Activated CD8-positive, alpha-beta T cell treated with anti-CD3 and anti-CD28 coated beads for 36 hours (primary cell): ENCODE results near the gene YJEFN3. TPM values are rescaled to one million over a fixed set of nuclear protein-coding genes. Genes with fewer than 3 reads are reported as not detected.

Experiments
- ATAC-seq: fragments of 200-7000 bp; cut with Tn5 transposase; one replicate; pipeline ENCODE4 v1.10.0; 2021; ENCODE audit warnings: mild to moderate bottlenecking, moderate library complexity
- CTCF ChIA-PET: fragments of 350-600 bp; sonication (Branson Sonifier 250); formaldehyde crosslinking; loops from one replicate; lab custom pipeline; 2021; ENCODE audit warnings: antibody characterized with exemption; lab: Charles Lee
- POLR2A ChIA-PET: fragments of 350-600 bp; sonication (Branson Sonifier 250); formaldehyde crosslinking; loops from one replicate; lab custom pipeline; 2021; ENCODE audit warnings: antibody characterized with exemption; lab: Charles Lee
- DNase-seq: peaks from one replicate; pipeline ENCODE4 v3.0.0-alpha.2; 2020
- H3K27ac Mint-ChIP-seq: one replicate; pipeline ENCODE4 v1.8.0; 2021; ENCODE audit warnings: mild to moderate bottlenecking, mixed read lengths
- H3K27me3 Mint-ChIP-seq: one replicate; pipeline ENCODE4 v1.8.0; 2021; ENCODE audit warnings: mixed read lengths
- H3K36me3 Mint-ChIP-seq: one replicate; pipeline ENCODE4 v1.8.0; 2021; ENCODE audit warnings: low read depth, mixed read lengths
- H3K4me1 Mint-ChIP-seq: one replicate; pipeline ENCODE4 v1.8.0; 2021; ENCODE audit warnings: low read depth, mixed read lengths
- H3K4me3 Mint-ChIP-seq: one replicate; pipeline ENCODE4 v1.8.0; 2021; ENCODE audit warnings: mild to moderate bottlenecking, moderate library complexity, mixed read lengths
- H3K9me3 Mint-ChIP-seq: one replicate; pipeline ENCODE4 v1.8.0; 2021; ENCODE audit warnings: mixed read lengths
- CTCF ChIP-seq: fragments of 200-600 bp; IDR thresholded peaks from one replicate; pipeline ENCODE4 v1.8.0; 2022; ENCODE audit warnings: antibody characterized with exemption, mild to moderate bottlenecking
- intact Hi-C: fragments of 100-400 bp; cut with micrococcal nuclease; formaldehyde crosslinking; loops from one replicate; pipeline ENCODE4 v1.10.0; 2022
- total RNA-seq, 2 experiments: library from RNA; stranded (reverse); gene quantifications; one replicate each; pipeline ENCODE4 v1.2.3, GENCODE V29; 2021

Gene YJEFN3
- total RNA-seq, 2 experiments from 2014 or later, result 7.4 to 8.1 TPM

- Mint-ChIP-seq H3K4me1 (peaks cover 30% of the 10 kb centered on the region), H3K27ac (no peak overlapping the region), H3K4me3 (peak overlapping the region; percentile 13), H3K36me3 (no peaks in the 10 kb centered on the region), H3K27me3 (peaks cover 6% of the 10 kb centered on the region), H3K9me3 (no peaks in the 10 kb centered on the region)
- DNase-seq, result no peak
- ATAC-seq, result no peak
- intact Hi-C loops, result no loop called here
- TF ChIP-seq CTCF, result no peak
- ChIA-PET CTCF (interaction anchor here (1.7 kb wide), 1 partner anchor 16 kb away, joined by 6 read pairs; no protein-coding TSS in a partner anchor), POLR2A (interaction anchor here (0.8 to 1.0 kb wide), 3 partner anchors 13 to 93 kb away, joined by 3 to 7 read pairs (median 5); partner anchors contain the start of gene NDUFA13)
Observed at GRCh38 chr19:19538785-19539166, 10.1 kb downstream of the YJEFN3 start.

GRCh38 chr19:19539698-19540063 is 11.0 kb downstream of the YJEFN3 start:
- ChIA-PET CTCF (interaction anchor here (1.1 to 2.0 kb wide), 3 partner anchors 14 to 104 kb away, joined by 4 to 22 read pairs (median 6); partner anchors contain the start of gene GMIP), POLR2A (interaction anchor here (0.8 to 1.4 kb wide), 4 partner anchors 12 to 104 kb away, joined by 3 to 5 read pairs (median 4); partner anchors contain the start of genes GMIP, NDUFA13 and TSSK6)
- intact Hi-C loops, result no loop called here

DNA sequence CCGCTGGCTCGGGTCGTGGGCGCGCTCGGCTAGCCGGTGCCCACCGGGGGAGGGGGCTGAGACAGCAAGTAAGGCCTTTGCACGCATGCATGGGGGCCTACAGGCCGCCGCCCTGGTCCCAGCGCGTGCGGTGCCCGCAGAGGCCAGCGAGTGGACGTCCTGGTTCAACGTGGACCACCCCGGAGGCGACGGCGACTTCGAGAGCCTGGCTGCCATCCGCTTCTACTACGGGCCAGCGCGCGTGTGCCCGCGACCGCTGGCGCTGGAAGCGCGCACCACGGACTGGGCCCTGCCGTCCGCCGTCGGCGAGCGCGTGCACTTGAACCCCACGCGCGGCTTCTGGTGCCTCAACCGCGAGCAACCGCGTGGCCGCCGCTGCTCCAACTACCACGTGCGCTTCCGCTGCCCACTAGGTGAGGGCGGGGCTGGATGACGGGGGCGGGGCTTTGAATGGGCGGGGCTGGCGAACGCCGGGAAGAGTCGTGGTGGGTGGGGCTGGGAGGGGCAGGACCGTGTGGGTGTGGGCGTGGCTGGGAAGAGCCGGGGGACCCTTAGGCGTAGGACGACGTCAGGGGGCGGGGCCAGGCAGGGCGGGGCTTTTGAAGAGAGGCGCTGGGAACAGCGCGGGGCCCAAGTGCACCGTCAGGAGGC is 11.5 kb downstream of the YJEFN3 start:
- POLR2A ChIA-PET, result interaction anchor here (1.3 to 1.4 kb wide), 3 partner anchors 12 to 104 kb away, joined by 3 to 6 read pairs (median 4); partner anchors contain the start of genes GMIP, NDUFA13, TSSK6 and YJEFN3
- Mint-ChIP-seq H3K4me1 (peaks cover 30% of the 10 kb centered on the region), H3K27me3 (peaks cover 6% of the 10 kb centered on the region), H3K27ac (peak overlapping the region; percentile 59), H3K36me3 (no peaks in the 10 kb centered on the region), H3K9me3 (no peaks in the 10 kb centered on the region), H3K4me3 (peak overlapping the region; percentile 69)
- no peak for TF ChIP-seq CTCF
- intact Hi-C loops, result no loop called here
- CTCF ChIA-PET, result interaction anchor here (1.1 to 2.0 kb wide), 4 partner anchors 8 to 104 kb away, joined by 3 to 22 read pairs (median 8); partner anchors contain the start of gene GMIP
- ATAC-seq (peak; percentile 59), DNase-seq (peak; percentile 91)

More at GRCh38 chr19:19539698-19540063, 11.0 kb downstream of the YJEFN3 start:
- Mint-ChIP-seq H3K4me3 (no peak overlapping the region), H3K27me3 (peaks cover 6% of the 10 kb centered on the region), H3K9me3 (no peaks in the 10 kb centered on the region), H3K27ac (no peak overlapping the region), H3K4me1 (peaks cover 30% of the 10 kb centered on the region), H3K36me3 (no peaks in the 10 kb centered on the region)
- no peak for DNase-seq
- TF ChIP-seq CTCF, result no peak
- no peak for ATAC-seq

GRCh38 chr19:19540715-19541515 is 12.2 kb downstream of the YJEFN3 start:
- intact Hi-C loops, result no loop called here
- ChIA-PET POLR2A (interaction anchor here (0.9 to 1.4 kb wide), 4 partner anchors 9 to 103 kb away, joined by 3 to 6 read pairs (median 4); partner anchors contain the start of genes GMIP, NDUFA13, TSSK6 and YJEFN3), CTCF (interaction anchor here (0.8 to 2.0 kb wide), 4 partner anchors 9 to 15 kb away, joined by 3 to 22 read pairs (median 7); no protein-coding TSS in a partner anchor)
- Mint-ChIP-seq H3K4me3 (peak overlapping the region; percentile 69), H3K9me3 (no peaks in the 10 kb centered on the region), H3K27me3 (peaks cover 6% of the 10 kb centered on the region), H3K4me1 (peaks cover 30% of the 10 kb centered on the region), H3K36me3 (no peaks in the 10 kb centered on the region), H3K27ac (peak overlapping the region; percentile 59)
- ATAC-seq (peak; percentile 90), DNase-seq (peak; percentile 90)
- TF ChIP-seq CTCF, result no peak
